K562 (cell line): ENCODE results near the gene NAA80. TPM values are rescaled to one million over a fixed set of nuclear protein-coding genes. Genes with fewer than 3 reads are reported as not detected.

Source experiments
- BHLHE40 ChIP-seq: IDR thresholded peaks from 2 replicates; pipeline ENCODE4 v1.6.1; 2011; ENCODE audit warnings: low read length, improper control_type of control experiment
- GATA2 ChIP-seq: sonication (generic); formaldehyde crosslinking; IDR thresholded peaks from 2 replicates; pipeline ENCODE4 v1.4.0; 2020; ENCODE audit warnings: mild to moderate bottlenecking, missing genetic modification reagents
- IFI16 ChIP-seq: fragments of 250-450 bp; sonication (Bioruptor Pico); IDR thresholded peaks from 2 replicates; pipeline ENCODE4 v2.1.2; 2022; ENCODE audit warnings: mild to moderate bottlenecking, inconsistent platforms
- MAZ ChIP-seq, 2 experiments: fragments of 450-650 bp in 1 of 2; sonication (generic) in 1 of 2; formaldehyde crosslinking; IDR thresholded peaks in 1 of 2; conservative IDR thresholded peaks in 1 of 2; 2 replicates each; pipeline versions ENCODE4 v1.4.0 to v1.5.0; 2020; ENCODE audit warnings: mild to moderate bottlenecking in 1 of 2, missing genetic modification reagents in 1 of 2
- MTA3 ChIP-seq: fragments of 450-650 bp; formaldehyde crosslinking; IDR thresholded peaks from 2 replicates; pipeline ENCODE4 v1.6.1; 2017; ENCODE audit warnings: mild to moderate bottlenecking, borderline replicate concordance
- RB1 ChIP-seq: fragments of 450-650 bp; IDR thresholded peaks from 2 replicates; pipeline ENCODE4 v1.6.1; 2017; ENCODE audit warnings: low read depth, mild to moderate bottlenecking
- RBFOX2 ChIP-seq: fragments of 200-400 bp; formaldehyde crosslinking; IDR thresholded peaks from 2 replicates; pipeline ENCODE4 v1.6.1; 2017; ENCODE audit warnings: low read depth, mild to moderate bottlenecking, low read length, moderate library complexity
- RBM25 ChIP-seq: fragments of 200-400 bp; formaldehyde crosslinking; IDR thresholded peaks from 2 replicates; pipeline ENCODE4 v1.6.1; 2018; ENCODE audit warnings: low read length, low read depth, moderate library complexity; ENCODE audit not compliant: severe bottlenecking
- SMARCA5 ChIP-seq: fragments of 450-650 bp; IDR thresholded peaks from 2 replicates; pipeline ENCODE4 v1.6.1; 2016
- SRSF1 ChIP-seq: fragments of 200-400 bp; formaldehyde crosslinking; IDR thresholded peaks from 2 replicates; pipeline ENCODE4 v1.6.1; 2017; ENCODE audit warnings: mild to moderate bottlenecking, low read depth, low read length, moderate library complexity
- ZNF384 ChIP-seq: IDR thresholded peaks from 2 replicates; pipeline ENCODE4 v1.6.1; 2012; ENCODE audit warnings: low read depth, low read length, improper control_type of control experiment
- ZNF830 ChIP-seq: fragments of 250-450 bp; sonication (Bioruptor Pico); IDR thresholded peaks from 2 replicates; pipeline ENCODE4 v1.5.0; 2021; ENCODE audit warnings: mild to moderate bottlenecking
- polyA plus RNA-seq, 8 experiments: library from polyadenylated mRNA; depleted of rRNA in 4 of 8; stranded (reverse) in 5 of 8; unstranded in 3 of 8; fragments of >200 nt; fragmentation: Nextera tagmentation in 2 of 8; fragmentation: Illumina TruSeq in 1 of 8; extraction: Ambion mirVana in 2 of 8; extraction: Trizol in 1 of 8; gene quantifications; 2 replicates each; pipeline versions ENCODE4 v1.2.1 to v1.2.3, GENCODE V29; 2011 to 2014; ENCODE audit warnings: inconsistent platforms in 1 of 8, missing spikeins in 1 of 8
- total RNA-seq, 7 experiments: library from RNA; depleted of rRNA in 6 of 7; stranded (reverse); fragments of >200 nt in 6 of 7; fragmentation: Illumina TruSeq in 2 of 7; extraction: Trizol in 2 of 7; gene quantifications; 2 replicates each; pipeline versions ENCODE4 v1.2.1 to v1.2.3, GENCODE V29; 2011 to 2021; ENCODE audit warnings: low replicate concordance in 1 of 7
- TF ChIP-seq, protein P1 (sequence below), 2 experiments: fragments of 450-650 bp in 1 of 2; sonication (generic) in 1 of 2; formaldehyde crosslinking in 1 of 2; IDR thresholded peaks; 2 replicates each; pipeline versions ENCODE4 v1.7.1 to v1.9.0; 2016 to 2022; ENCODE audit warnings: inconsistent platforms in 1 of 2, mild to moderate bottlenecking in 1 of 2, missing genetic modification reagents in 1 of 2
- TF ChIP-seq, protein P2 (sequence below), 2 experiments: fragments of 250-450 bp in 1 of 2; fragments of 450-650 bp in 1 of 2; sonication (Bioruptor Pico) in 1 of 2; IDR thresholded peaks; 2 replicates each; pipeline versions ENCODE4 v1.6.1 to v1.8.0; 2016 to 2021; ENCODE audit warnings: mild to moderate bottlenecking in 2 of 2, moderate library complexity in 2 of 2, missing compliant biosample characterization in 1 of 2, missing genetic modification characterization in 1 of 2
- TF ChIP-seq, protein P3 (sequence below): sonication (generic); formaldehyde crosslinking; IDR thresholded peaks from 2 replicates; pipeline ENCODE4 v1.4.0; 2020; ENCODE audit warnings: mild to moderate bottlenecking, missing genetic modification reagents

Gene NAA80
- total and polyA plus RNA-seq, 9 of the 15 experiments (the other 6 are each of a cell fraction or from before 2014, with no cell fraction given), result 0.82 to 24.0 (median 8.6) TPM

DNA sequence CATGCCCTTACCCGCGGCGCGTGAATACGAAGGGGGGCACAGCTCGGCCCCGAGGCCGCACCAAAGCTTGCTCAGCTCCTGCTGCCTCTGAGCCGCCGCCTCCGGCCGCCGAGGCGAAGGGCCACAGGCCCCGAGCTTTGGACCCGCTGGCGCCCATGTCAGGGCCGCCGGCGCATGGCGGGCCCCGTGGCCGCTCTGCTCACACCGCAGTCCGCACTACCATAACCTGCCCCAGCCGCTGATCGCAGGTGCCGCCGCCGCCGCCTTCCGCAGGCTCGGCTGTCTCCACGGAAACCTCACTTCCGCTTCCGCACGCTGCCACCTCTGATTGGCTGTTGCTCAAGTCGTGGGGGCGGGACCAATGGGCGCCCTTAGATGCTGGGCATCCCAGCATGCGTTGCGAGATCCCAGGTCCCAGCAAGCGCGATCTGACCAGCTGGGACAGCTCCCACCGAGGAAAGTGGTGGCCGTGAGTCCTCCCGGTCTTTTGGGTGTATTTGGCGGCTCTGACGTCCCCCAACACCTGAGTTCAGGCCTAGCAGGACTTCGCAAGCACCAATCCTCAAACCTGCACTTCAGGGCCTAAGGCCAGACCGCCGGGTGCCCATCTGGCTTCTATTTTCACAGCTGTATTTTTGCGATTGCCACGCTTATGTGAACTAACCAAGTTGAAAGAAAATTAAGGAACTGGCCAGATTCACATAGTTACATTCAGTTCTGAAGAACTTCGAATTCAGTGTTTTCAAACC lies 28.9 kb upstream of the NAA80 start, which contains the start of gene TUSC2 (continued):
- TF ChIP-seq, protein P1, sequence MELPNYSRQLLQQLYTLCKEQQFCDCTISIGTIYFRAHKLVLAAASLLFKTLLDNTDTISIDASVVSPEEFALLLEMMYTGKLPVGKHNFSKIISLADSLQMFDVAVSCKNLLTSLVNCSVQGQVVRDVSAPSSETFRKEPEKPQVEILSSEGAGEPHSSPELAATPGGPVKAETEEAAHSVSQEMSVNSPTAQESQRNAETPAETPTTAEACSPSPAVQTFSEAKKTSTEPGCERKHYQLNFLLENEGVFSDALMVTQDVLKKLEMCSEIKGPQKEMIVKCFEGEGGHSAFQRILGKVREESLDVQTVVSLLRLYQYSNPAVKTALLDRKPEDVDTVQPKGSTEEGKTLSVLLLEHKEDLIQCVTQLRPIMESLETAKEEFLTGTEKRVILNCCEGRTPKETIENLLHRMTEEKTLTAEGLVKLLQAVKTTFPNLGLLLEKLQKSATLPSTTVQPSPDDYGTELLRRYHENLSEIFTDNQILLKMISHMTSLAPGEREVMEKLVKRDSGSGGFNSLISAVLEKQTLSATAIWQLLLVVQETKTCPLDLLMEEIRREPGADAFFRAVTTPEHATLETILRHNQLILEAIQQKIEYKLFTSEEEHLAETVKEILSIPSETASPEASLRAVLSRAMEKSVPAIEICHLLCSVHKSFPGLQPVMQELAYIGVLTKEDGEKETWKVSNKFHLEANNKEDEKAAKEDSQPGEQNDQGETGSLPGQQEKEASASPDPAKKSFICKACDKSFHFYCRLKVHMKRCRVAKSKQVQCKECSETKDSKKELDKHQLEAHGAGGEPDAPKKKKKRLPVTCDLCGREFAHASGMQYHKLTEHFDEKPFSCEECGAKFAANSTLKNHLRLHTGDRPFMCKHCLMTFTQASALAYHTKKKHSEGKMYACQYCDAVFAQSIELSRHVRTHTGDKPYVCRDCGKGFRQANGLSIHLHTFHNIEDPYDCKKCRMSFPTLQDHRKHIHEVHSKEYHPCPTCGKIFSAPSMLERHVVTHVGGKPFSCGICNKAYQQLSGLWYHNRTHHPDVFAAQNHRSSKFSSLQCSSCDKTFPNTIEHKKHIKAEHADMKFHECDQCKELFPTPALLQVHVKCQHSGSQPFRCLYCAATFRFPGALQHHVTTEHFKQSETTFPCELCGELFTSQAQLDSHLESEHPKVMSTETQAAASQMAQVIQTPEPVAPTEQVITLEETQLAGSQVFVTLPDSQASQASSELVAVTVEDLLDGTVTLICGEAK (IDR thresholded peaks at IDR 0.05), result peak; percentile 94
- TF ChIP-seq, protein P1 (CRISPR knock-in tag; IDR thresholded peaks at IDR 0.05), result no peak
- TF ChIP-seq RBFOX2 (peak; percentile 83), RB1 (peak; percentile 25; the same call in 1 of the 2 replicates), SMARCA5 (no peak), SRSF1 (0 out of 2 replicates have a peak, but pooled peaks have one; percentile 36), ZNF830 (no peak), RBM25 (peak; percentile 46), MTA3 (peak; percentile 35; the same call in 1 of the 2 replicates), IFI16 (CRISPR knock-in tag) (no peak), GATA2 (CRISPR knock-in tag) (no peak), MAZ (CRISPR knock-in tag; conservative IDR thresholded peaks at IDR 0.05 in 1 of 2, IDR thresholded peaks at IDR 0.05 in 1 of 2) (peak in 1 of 2 experiments; percentile 47; a peak in 1 of 4 replicates), BHLHE40 (no peak), ZNF384 (0 out of 2 replicates have a peak, but pooled peaks have one; percentile 4)
- TF ChIP-seq, protein P2, sequence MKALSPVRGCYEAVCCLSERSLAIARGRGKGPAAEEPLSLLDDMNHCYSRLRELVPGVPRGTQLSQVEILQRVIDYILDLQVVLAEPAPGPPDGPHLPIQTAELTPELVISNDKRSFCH (CRISPR knock-in tag; IDR thresholded peaks at IDR 0.05), result no peak
- TF ChIP-seq, protein P2 (tag; IDR thresholded peaks at IDR 0.05), result no peak
- TF ChIP-seq, protein P3, sequence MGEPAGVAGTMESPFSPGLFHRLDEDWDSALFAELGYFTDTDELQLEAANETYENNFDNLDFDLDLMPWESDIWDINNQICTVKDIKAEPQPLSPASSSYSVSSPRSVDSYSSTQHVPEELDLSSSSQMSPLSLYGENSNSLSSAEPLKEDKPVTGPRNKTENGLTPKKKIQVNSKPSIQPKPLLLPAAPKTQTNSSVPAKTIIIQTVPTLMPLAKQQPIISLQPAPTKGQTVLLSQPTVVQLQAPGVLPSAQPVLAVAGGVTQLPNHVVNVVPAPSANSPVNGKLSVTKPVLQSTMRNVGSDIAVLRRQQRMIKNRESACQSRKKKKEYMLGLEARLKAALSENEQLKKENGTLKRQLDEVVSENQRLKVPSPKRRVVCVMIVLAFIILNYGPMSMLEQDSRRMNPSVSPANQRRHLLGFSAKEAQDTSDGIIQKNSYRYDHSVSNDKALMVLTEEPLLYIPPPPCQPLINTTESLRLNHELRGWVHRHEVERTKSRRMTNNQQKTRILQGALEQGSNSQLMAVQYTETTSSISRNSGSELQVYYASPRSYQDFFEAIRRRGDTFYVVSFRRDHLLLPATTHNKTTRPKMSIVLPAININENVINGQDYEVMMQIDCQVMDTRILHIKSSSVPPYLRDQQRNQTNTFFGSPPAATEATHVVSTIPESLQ, result 0 out of 2 replicates have a peak, but pooled peaks have one; percentile 16
